WI38 (cell line): Measurements from ENCODE around the gene SENP5.

ENCODE experiments used
- H3K4me3 ChIP-seq: 2 replicates; pipeline ENCODE4 v1.5.1; 2011; ENCODE audit warnings: low read depth, mild to moderate bottlenecking, control low read depth, low read length
- TF ChIP-seq, protein P1 (sequence below): IDR thresholded peaks from 2 replicates; pipeline ENCODE4 v1.5.1; 2012; ENCODE audit warnings: low read depth, mild to moderate bottlenecking, control low read depth, low read length

SENP5 gene

DNA sequence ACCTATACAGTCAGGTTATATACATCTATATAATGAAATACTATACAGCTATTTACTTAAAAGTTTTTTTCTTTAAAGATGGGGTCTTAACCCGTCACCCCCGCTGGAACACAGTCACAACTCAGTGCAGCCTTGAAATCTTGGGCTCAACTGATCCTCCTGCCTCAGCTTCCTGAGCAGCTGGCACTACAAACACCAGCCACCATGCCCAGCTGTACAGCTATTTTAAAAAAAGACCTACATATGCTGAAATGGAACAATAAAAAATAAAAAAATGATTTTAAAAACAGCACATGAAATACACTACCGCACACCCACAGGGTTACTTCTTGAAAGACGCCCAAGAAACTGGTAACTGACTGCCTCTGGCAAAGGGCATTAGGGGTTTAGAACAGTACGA is 70.9 kb downstream of the SENP5 start:
- TF ChIP-seq, protein P1, sequence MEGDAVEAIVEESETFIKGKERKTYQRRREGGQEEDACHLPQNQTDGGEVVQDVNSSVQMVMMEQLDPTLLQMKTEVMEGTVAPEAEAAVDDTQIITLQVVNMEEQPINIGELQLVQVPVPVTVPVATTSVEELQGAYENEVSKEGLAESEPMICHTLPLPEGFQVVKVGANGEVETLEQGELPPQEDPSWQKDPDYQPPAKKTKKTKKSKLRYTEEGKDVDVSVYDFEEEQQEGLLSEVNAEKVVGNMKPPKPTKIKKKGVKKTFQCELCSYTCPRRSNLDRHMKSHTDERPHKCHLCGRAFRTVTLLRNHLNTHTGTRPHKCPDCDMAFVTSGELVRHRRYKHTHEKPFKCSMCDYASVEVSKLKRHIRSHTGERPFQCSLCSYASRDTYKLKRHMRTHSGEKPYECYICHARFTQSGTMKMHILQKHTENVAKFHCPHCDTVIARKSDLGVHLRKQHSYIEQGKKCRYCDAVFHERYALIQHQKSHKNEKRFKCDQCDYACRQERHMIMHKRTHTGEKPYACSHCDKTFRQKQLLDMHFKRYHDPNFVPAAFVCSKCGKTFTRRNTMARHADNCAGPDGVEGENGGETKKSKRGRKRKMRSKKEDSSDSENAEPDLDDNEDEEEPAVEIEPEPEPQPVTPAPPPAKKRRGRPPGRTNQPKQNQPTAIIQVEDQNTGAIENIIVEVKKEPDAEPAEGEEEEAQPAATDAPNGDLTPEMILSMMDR = no peak
- no peak overlapping the region for H3K4me3 ChIP-seq

DNA sequence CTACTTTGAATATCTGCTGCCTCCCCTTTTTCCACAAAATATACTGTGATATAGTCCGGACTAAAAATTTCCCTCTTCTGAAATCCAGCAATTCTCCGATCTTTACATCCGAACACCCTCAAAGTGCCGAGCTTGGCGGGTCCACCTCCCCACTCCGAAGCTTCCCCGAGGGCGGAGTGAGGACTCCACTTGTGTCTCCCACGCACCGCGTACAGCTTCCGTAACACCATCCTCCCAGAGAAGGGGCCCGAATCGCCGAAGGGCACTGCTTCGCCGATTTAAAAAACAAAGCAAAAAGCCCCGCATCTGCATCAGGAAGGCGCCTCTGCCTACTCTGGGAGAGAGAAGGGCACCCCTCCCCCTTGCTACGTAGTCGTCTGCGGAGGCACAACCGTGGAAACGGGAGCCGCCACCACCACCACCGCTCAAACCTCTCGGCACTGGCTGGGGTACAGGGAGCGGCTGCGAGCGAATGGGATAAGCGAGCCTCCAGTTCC is 74.1 kb downstream of the SENP5 start:
- TF ChIP-seq, protein P1 = no peak
- H3K4me3 ChIP-seq = peak overlapping the region; percentile 98

DNA sequence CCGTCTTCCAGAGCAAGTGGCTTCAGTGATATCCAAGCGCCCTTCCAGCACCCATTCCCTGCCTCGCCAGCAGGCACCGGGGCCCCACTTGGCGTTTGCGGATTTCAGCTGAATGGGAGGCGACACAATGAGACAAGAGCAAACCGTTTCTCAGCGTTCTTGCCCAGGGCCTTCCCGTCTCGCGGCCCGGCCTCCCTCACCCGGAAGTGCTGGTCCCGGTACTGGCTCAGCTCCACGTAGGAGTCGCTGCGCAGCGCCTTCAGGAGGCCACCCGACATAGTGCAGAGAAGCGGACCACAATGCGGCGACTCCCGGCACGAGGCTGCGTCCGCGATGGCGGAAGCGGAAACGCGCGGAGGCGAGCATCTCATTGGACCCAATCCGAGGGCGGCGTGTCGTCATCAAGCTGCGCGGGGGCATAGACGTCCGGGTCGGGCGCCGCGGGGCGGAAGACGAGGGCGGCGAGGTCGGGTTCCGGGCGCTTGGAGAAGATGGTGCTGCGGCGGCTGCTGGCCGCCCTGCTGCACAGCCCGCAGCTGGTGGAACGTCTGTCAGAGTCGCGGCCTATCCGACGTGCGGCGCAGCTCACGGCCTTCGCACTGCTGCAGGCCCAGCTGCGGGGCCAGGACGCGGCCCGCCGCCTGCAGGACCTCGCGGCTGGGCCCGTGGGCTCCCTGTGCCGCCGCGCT is 74.7 kb downstream of the SENP5 start, which contains the start of gene NCBP2:
NCBP2 (minus strand) TSS at position 303 of the 689 bp plus-strand sequence; CDS start at position 278, 25 bp downstream.
- TF ChIP-seq, protein P1 = peak; percentile 52
- H3K4me3 ChIP-seq = peak within 1 kb of the TSS; percentile 98

DNA sequence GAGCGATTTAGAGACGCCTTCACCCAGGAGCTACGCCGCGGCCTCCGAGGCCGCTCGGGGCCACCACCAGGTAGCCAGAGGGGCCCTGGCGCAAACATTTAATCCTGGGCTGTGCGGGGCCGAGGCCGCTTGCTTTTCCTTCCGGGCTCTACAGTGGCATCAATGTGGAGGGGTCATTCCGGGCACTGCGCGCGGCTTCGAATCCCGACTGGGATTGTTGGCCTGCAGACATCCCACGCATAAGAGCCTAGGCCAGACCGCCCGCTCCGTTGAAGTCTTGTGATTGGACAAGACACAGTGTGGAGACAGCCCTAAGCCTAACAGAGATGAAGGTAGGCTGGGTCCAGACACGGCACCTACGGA is 75.2 kb downstream of the SENP5 start:
- peak overlapping the region; percentile 98 for H3K4me3 ChIP-seq
- TF ChIP-seq, protein P1 = no peak

DNA sequence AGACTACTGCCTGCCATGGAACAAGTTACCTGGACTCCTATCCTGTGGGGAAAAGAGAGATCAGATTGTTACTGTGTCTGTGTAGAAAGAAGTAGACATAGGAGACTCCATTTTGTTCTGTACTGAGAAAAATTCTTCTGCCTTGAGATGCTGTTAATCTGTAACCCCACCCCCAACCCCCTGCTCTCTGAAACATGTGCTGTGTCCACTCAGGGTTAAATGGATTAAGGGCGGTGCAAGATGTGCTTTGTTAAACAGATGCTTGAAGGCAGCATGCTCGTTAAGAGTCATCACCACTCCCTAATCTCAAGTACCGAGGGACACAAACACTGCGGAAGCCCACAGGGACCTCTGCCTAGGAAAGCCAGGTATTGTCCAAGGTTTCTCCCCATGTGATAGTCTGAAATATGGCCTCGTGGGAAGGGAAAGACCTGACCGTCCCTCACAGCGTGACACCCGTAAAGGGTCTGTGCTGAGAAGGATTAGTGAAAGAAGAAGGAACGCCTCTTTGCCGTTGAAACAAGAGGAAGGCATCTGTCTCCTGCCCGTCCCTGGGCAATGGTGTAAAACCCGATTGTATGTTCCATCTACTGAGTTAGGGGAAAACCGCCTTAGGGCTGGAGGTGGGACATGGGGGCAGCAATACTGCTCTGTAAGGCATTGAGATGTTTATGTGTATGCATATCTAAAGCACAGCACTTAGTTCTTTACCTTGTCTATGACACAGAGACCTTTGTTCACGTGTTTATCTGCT is 76.5 kb downstream of the SENP5 start:
- peak overlapping the region; percentile 98; the same call in 1 of the 2 replicates for H3K4me3 ChIP-seq

DNA sequence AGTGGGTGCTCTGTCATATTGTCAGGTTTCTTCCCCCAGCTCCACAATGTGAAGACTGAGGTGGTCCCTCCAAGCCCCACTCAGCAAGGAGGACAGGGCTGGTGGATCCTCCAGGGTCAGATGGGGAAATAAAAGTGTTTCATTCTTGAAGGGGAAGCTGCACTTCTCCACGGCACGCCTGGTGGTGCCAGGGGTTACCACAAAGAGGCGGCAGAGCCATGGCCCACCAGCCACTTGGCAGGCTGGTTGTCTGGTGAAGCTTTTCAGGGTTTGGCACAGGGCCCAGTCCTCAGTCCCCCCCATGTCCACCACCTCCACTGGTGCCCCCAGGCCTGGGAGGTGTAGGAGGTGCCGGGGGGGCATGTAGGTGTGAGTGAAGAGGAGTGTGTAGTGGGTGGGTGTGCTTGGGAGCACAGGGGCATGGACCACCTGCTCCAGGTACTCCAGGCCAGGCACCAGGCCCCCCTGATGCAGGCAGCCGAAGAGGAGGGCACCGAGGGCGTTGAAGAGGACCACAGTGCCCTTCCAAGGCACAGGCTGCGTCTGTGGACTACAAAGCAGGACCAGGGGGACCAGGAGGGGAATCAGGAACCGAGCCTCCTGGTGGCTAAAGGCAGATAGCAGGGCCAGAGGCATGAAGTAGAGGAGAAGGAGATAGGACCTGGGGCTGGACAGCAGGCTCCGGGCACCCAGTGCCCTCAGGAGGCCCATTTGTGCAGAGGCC is 79.6 kb downstream of the SENP5 start:
- TF ChIP-seq, protein P1 = no peak
- no peak overlapping the region for H3K4me3 ChIP-seq

DNA sequence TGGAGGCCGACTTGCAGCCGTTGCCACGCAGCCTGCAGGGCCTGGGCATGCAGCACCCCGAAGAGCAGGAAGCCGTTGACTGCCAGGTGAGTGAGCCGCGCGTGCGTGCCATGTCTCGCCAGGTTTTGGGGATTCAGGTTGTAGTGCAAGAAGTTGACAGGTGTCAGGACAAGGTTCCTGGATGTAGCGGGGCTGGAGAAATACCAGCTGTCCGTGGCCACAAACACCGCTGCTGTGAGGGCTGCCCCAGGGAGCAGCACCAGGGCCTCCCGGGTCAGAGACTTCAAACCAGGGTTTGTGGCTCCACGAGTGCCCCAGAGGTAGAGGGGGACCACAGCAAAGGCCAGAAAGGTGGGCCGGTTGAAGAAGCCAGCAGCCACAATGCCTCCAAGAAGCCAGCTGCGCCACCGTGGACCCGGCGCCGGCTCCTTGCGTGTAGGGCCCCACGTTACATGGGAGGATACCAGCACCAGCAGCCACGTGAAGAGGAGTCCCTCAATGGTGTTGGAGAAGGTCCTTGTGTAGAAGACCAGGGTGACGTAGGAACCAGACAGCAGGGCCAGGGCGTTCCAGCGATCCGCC is 80.2 kb downstream of the SENP5 start:
- TF ChIP-seq, protein P1 = no peak
- no peak overlapping the region for H3K4me3 ChIP-seq
